GM21447 (cell line): ENCODE measurements around the gene NCOA3.

Experiments used
- ATAC-seq: cut with Tn5 transposase; IDR thresholded peaks from one replicate; pipeline ENCODE4 v1.9.1; 2021; ENCODE audit not compliant: unreplicated experiment

The NCOA3 gene

GRCh38 chr20:47676912-47677634 lies 175.4 kb downstream of the NCOA3 start:
- ATAC-seq = no peak

DNA sequence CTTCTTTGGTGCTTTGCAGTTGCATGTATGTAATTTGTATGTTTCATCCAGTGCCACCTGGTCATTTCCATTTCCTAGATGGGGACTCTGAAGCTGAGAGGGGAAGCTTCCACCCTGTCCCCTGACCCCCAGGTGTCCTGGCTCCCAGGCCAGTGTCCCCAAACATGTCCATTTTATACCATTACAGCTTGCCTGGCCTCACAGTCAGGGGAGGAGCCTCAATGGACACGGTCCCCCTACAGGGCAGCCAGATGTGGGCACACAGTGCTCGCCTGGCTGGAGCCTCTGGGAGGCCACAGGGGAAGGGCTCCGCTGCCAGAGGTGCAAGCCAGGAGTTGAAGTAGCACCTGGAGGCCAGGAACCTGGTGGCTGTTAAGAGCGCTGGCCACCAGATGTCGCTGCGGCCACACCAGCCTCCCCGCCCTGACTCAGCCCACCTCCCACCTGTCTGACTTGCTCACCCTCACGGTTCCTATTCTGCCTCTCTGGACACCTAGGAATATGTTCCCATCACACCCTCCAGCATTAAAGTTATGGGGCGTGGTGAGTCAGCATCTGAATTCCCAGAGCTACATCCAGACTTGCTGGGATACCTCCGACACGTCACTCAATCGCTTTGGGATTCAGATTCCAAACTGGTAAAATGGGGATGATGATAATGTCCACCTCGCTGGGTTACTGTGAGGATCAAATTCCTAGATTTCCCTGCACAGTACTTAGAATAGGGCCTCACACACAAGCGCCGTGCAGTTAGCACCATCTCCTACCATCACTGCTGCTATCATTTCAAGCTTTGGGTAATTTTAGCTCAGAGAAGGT lies 176.2 kb downstream of the NCOA3 start:
- ATAC-seq = no peak

DNA sequence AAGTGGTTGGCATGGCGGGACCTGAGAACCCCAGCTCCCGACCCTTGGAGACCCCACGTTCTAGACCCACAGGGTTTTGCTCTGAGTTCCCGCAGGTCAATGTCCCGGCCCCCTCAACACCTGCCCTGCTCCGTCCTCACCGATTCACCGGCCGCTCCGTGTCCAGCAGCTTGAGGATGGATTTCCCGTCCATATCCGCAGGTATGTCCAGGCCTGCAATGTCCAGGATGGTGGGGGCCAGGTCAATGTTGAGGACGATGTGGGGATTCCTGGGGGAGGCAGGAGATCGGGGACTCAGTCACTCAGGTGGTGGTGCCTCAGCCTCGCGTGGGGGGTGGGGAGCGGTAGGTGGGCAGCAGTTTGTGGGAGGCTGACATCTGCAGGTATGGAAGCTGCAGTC lies 176.8 kb downstream of the NCOA3 start:
- ATAC-seq = no peak

GRCh38 chr20:47679462-47679861 lies 177.8 kb downstream of the NCOA3 start:
- no peak for ATAC-seq

GRCh38 chr20:47680804-47681529 lies 179.3 kb downstream of the NCOA3 start:
- no peak for ATAC-seq

DNA sequence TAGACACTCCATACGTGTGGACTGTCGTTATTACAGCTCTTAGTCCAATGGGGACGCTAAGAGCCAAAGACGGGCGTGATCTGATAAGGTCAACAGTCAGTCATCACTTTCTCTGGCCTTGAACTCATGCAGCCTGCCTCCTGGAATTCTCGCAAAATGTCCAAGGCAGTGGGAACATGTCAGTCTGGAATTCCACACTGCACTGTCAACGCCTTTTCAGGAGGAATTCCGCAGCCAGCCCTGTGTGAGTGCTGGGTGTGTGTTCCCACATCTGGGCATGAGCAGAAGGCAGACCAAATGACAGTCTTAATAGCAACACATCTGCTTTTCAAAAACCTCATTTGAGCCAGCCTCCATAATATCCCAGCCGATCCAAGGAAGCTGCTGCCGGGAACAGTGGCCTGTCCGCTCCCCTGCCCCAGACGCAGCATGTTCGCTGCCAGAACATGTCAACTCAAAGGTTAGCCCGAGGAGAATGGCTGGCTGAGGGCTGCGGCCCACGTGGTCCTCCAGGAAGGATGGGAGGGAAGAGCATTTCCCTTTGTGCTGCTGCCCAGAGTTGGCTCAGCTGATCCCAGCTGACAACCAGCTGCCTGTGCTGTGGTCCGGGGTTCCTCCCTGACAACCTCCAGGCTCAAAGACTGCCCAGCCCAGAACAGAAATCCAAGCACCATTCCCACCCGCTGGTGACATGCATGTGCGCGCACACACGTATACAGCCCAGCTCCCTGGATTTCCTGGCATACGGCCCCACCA lies 180.5 kb downstream of the NCOA3 start:
- ATAC-seq = no peak

GRCh38 chr20:47682916-47683315 lies 181.2 kb downstream of the NCOA3 start:
- no peak for ATAC-seq

DNA sequence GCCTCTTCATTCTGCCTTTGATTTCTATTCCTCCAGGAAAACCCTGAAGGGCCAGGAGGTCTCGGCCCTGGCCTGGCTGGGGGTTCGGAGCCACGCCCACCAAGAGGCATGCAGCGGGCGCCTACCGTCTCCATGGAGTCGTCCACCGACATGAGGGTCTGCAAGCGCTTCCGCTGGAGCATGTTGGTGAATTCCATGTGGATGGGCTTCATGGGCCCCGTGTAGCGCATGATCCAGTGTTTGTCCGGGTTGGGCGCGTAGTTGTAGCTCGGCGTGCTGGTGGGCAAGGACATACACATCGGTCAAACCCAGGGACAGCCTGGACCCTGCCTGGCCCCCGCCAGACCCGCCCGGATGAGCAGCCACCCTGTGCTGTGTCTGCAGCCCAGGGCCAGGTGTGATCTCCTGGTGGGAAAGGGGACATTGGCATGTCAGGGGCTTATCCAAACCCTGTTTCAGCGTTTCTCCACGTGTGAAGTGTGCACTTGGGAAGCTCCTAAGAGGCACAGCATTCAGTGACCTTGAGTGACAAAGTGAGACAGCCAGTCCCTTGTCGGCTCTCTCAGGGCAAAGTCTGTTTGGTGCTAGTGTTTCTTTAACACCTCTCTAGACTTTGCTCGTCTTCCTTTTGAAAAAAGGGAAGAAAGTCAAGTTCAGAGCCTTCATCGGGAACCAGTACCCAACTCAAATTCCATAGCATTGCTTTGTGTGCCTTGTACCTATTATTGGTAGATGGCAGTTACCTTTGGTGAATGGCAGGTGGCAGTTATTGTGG lies 182.8 kb downstream of the NCOA3 start:
- no peak for ATAC-seq

DNA sequence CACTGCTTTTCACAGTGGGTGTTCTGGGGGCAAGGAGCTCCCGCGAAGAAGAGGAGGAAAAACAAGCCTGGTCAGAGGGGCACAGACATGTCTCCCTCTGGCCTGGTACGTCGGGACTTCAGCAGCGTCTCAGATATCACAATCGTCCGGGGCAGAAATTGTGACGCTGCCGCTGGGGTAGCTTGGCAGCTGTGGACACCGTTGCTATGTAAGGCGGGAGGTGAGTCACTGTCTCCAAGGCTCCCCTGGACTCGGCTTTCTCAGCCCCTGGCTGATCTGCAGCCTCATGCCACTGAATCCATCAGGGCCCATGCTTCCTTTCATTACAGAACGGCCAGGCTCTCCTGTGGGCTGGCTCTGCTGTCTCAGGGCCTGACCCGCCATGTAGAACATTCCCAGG lies 184.9 kb downstream of the NCOA3 start:
- no peak for ATAC-seq

DNA sequence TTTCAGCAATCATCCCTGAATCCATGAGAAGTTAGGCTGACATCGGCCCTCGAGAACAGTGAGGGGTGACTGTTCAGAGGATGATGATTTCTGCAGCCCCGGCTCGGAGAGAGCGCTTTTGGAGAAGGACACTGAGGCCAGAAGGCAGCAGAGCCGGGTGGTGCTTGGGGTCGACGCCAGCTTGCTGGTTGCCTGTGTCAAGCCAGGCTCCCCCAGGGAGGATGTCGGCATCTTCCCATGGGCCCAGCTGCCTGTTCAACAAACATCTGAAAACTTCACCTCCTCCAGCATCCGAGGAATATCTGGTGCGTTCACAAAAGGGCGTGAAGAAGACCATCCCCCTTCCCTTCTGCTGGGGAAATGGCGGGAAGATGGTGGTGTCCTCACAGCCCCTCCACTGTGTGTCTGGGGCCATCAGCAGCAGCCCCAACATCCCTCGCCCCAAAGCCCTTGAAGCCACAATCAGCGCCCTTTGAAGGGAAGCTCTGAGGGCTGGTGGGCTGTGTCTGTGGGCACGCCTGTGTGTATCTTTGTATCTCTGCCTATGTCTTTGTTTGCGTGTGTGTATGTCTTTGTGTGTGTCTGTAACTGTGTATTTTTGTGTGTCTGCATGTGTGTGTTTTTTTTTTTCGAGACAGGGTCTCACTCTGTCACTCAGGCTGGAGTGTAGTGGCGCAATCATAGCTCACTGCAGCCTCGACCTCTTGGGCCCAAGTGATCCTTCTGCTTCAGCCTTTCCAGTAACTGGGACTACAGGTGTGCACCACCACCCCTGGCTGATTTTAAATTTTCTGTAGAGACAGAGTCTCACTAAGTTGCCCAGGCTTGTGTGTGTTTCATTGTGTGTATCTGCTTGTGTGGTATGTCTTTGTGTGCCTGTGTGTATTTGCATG lies 185.7 kb downstream of the NCOA3 start:
- ATAC-seq = no peak

DNA sequence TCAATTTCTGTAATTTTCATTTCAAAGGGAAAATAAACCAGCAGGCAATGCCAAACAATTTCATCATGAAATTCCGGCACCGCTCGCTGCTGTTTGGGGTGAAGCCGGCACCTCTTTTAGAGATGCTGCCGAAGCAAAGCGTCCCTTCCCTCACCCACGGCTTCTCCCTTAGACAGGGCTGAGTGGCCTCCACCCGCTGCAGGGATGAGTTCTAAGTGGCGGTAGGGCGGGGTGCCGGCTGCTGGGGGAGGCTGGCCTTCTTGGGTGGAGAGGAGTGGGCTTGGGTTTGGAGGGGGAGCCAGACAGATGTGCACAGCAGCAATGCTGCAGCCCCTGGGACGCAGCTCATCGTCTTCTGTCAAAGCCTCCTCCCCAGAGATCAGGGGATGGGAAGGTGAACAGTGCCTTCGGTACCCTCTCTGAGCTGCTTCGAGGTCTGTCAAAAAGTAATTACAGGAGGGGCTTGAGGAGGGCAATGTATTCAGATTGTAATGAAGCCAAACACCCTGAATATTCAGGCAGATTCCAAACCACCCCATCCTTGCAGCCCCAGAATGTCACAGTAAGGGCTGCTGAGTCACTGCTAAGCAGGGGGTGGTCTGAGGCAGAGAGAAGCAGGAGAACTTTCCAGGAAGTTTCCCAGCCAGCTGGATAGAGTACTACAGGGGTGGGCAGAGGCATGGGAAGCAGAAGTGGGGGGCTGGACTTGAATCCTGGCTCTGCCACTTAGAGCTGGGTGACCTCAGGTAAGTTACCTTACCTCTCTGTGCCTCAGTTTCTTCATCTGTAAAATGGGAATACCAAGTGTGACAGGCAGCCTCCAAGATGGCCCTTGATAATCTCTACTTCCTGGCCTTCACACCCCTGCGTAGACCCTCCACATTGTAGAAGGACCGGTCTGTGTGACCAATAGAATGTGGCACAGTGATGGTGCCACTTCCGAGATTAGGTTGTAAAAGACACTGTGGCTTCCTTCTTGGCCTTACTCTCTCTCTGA lies 187.0 kb downstream of the NCOA3 start:
- ATAC-seq = no peak

- no peak for ATAC-seq
These were observed 188.0 kb downstream of the NCOA3 start for GRCh38 chr20:47689731-47690130.

DNA sequence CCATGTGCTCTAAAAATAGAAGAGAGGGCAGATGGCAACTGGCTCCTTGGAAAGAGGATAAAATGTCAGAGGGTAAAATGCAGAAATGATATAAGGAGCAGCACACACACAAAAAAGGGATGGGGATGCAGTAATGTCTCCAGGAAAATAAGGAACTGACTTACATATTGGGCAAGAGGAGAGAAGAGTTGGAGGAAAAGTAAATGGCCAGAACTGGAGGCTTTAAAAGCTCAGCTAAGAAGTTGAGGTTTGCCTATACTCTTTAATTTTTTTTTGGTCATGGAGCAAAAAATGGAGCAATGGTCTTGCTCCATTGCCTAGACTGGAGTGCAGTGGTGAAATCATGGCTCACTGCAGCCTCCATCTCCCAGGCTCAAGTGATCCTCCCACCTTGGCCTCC lies 189.9 kb downstream of the NCOA3 start:
- ATAC-seq = no peak

GRCh38 chr20:47694021-47694818 lies 192.5 kb downstream of the NCOA3 start:
- no peak for ATAC-seq

GRCh38 chr20:47696856-47697255 lies 195.2 kb downstream of the NCOA3 start:
- no peak for ATAC-seq

DNA sequence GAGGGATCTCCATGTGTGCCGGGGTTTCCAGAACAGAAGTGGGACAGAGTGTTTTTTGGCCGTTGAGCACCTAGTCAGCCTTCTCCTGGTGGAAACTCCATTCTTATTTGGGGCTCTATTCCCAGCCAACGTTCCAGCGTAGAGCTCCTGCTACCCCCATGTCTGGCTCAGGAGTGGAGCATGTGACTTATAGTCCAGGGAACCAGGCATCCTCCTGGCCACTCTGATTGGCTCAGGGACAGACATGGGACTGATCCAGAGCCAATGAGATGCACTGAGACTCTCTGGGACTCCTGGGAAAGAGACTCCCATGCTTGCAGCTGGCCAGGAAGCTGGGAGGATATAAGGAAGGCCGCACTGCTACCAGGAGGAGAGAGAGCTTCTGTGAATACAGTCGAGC lies 196.5 kb downstream of the NCOA3 start:
- ATAC-seq = no peak

DNA sequence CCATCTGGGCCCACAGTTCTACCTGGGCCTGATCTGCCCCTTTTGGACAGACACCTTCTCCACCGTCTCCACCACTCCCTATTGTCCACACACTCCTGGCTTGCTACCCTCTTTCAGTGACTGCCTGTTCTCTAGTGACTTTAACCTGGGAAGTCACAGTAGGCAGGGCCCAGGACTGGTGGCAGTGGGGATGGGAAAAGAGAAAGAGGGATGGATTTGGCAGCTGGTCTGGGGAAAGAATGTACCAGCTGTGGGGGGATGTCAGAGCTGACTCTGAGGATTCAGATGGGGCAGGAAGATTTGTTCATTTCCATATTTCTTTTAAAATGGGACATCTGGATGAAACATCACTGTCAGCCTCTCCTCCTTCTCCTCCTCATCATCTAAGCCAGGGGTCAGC lies 198.1 kb downstream of the NCOA3 start:
- no peak for ATAC-seq
